ENCODE results near the gene SLC6A6.
A peak's percentile ranks its signal among the peaks of the same experiment; 100 is the strongest.

Gene SLC6A6

GRCh38 chr3:14428087-14429033 lies 26.0 kb downstream of the SLC6A6 start:
- peaks cover 89 to 98% (median 95%) of the 10 kb centered on the region in 10 experiments for H3K4me1 ChIP-seq
- H3K27me3 ChIP-seq = no peaks in the 10 kb centered on the region
- peaks cover 0 to 96% (median 93%) of the 10 kb centered on the region in 11 experiments; a peak in 19 of 22 replicates for H4K20me1 ChIP-seq
- peak overlapping the region in 8 of 11 experiments; percentile 3 to 99 (median 57); a peak in 13 of 22 replicates for H3K4me2 ChIP-seq
- H3K27ac ChIP-seq = peak overlapping the region in 4 of 11 experiments; percentile 19 to 51 (median 36); a peak in 5 of 22 replicates
- no peaks in the 10 kb centered on the region for H3K9me3 ChIP-seq (replicated peaks in 1 of 11)
- H3K36me3 ChIP-seq = peaks cover 0 to 21% (median 2%) of the 10 kb centered on the region in 11 experiments; a peak in 10 of 22 replicates
- H3K9ac ChIP-seq = peak overlapping the region in 3 of 11 experiments; percentile 7 to 36 (median 29); a peak in 3 of 22 replicates
- no peak overlapping the region for H3K4me3 ChIP-seq
- TF ChIP-seq Cebpa-rat (IDR thresholded peaks at IDR 0.05) = no peak

GRCh38 chr3:14429237-14429636 lies 26.8 kb downstream of the SLC6A6 start:
- no peak overlapping the region for H3K4me3 ChIP-seq
- no peaks in the 10 kb centered on the region for H3K9me3 ChIP-seq (replicated peaks in 1 of 11)
- no peaks in the 10 kb centered on the region for H3K27me3 ChIP-seq
- H3K36me3 ChIP-seq = peaks cover 0 to 22% (median 0%) of the 10 kb centered on the region in 11 experiments; a peak in 8 of 22 replicates
- H3K27ac ChIP-seq = peak overlapping the region in 4 of 11 experiments; percentile 19 to 51 (median 36); a peak in 5 of 22 replicates
- H3K9ac ChIP-seq = peak overlapping the region in 2 of 11 experiments; percentile 7 to 29; a peak in 1 of 22 replicates
- H4K20me1 ChIP-seq = peaks cover 0 to 96% (median 92%) of the 10 kb centered on the region in 11 experiments; a peak in 19 of 22 replicates
- H3K4me2 ChIP-seq = peak overlapping the region in 5 of 11 experiments; percentile 21 to 99 (median 76); a peak in 11 of 22 replicates
- no peak for TF ChIP-seq Cebpa-rat (IDR thresholded peaks at IDR 0.05)
- peaks cover 89 to 98% (median 95%) of the 10 kb centered on the region in 10 experiments for H3K4me1 ChIP-seq

GRCh38 chr3:14429640-14430039 lies 27.2 kb downstream of the SLC6A6 start:
- H4K20me1 ChIP-seq = peaks cover 0 to 96% (median 92%) of the 10 kb centered on the region in 11 experiments; a peak in 19 of 22 replicates
- H3K4me1 ChIP-seq = peaks cover 89 to 98% (median 95%) of the 10 kb centered on the region in 10 experiments
- peaks cover 0 to 23% (median 0%) of the 10 kb centered on the region in 11 experiments; a peak in 8 of 22 replicates for H3K36me3 ChIP-seq
- no peak for TF ChIP-seq Cebpa-rat (IDR thresholded peaks at IDR 0.05)
- no peaks in the 10 kb centered on the region for H3K9me3 ChIP-seq (replicated peaks in 1 of 11)
- H3K27me3 ChIP-seq = no peaks in the 10 kb centered on the region
- peak overlapping the region in 3 of 11 experiments; percentile 16 to 90 (median 19); a peak in 3 of 22 replicates for H3K27ac ChIP-seq
- H3K9ac ChIP-seq = no peak overlapping the region
- no peak overlapping the region for H3K4me3 ChIP-seq
- H3K4me2 ChIP-seq = peak overlapping the region in 5 of 11 experiments; percentile 21 to 99 (median 76); a peak in 10 of 22 replicates

- peak overlapping the region; percentile 74 to 99 (median 88); a peak in 20 of 22 replicates for H3K4me2 ChIP-seq
- no peak for TF ChIP-seq Cebpa-rat (IDR thresholded peaks at IDR 0.05)
- H3K9me3 ChIP-seq (replicated peaks in 1 of 11) = no peaks in the 10 kb centered on the region
- H3K4me3 ChIP-seq = no peak overlapping the region; a peak in 1 of 20 replicates
- H3K36me3 ChIP-seq = peaks cover 0 to 27% (median 0%) of the 10 kb centered on the region in 11 experiments; a peak in 8 of 22 replicates
- peaks cover 89 to 98% (median 95%) of the 10 kb centered on the region in 10 experiments for H3K4me1 ChIP-seq
- H4K20me1 ChIP-seq = peaks cover 0 to 96% (median 92%) of the 10 kb centered on the region in 11 experiments; a peak in 19 of 22 replicates
- H3K27ac ChIP-seq = peak overlapping the region in 4 of 11 experiments; percentile 75 to 90 (median 82); a peak in 7 of 22 replicates
- H3K27me3 ChIP-seq = no peaks in the 10 kb centered on the region
- peak overlapping the region in 1 of 11 experiments; percentile 75; a peak in 1 of 22 replicates for H3K9ac ChIP-seq
Observed at GRCh38 chr3:14430053-14430452, 27.6 kb downstream of the SLC6A6 start.

- peaks cover 0 to 35% (median 0%) of the 10 kb centered on the region in 11 experiments; a peak in 9 of 22 replicates for H3K36me3 ChIP-seq
- H3K9me3 ChIP-seq (replicated peaks in 1 of 11) = no peaks in the 10 kb centered on the region
- peak overlapping the region; percentile 74 to 99 (median 88) for H3K4me2 ChIP-seq
- H4K20me1 ChIP-seq = peaks cover 0 to 97% (median 93%) of the 10 kb centered on the region in 11 experiments; a peak in 19 of 22 replicates
- H3K4me3 ChIP-seq = peak overlapping the region in 7 of 10 experiments; percentile 11 to 53 (median 31); a peak in 12 of 20 replicates
- H3K27me3 ChIP-seq = no peaks in the 10 kb centered on the region
- peaks cover 86 to 98% (median 94%) of the 10 kb centered on the region in 10 experiments for H3K4me1 ChIP-seq
- no peak for TF ChIP-seq Cebpa-rat (IDR thresholded peaks at IDR 0.05)
- H3K27ac ChIP-seq = peak overlapping the region; percentile 61 to 90 (median 78)
- H3K9ac ChIP-seq = peak overlapping the region; percentile 44 to 81 (median 68)
Observed at GRCh38 chr3:14430706-14431451, 28.5 kb downstream of the SLC6A6 start.

- H3K4me2 ChIP-seq = peak overlapping the region; percentile 74 to 99 (median 88)
- H3K27ac ChIP-seq = peak overlapping the region; percentile 61 to 90 (median 78)
- H4K20me1 ChIP-seq = peaks cover 0 to 97% (median 92%) of the 10 kb centered on the region in 11 experiments; a peak in 19 of 22 replicates
- TF ChIP-seq Cebpa-rat (IDR thresholded peaks at IDR 0.05) = no peak
- peaks cover 80 to 98% (median 93%) of the 10 kb centered on the region in 10 experiments for H3K4me1 ChIP-seq
- H3K27me3 ChIP-seq = no peaks in the 10 kb centered on the region
- peak overlapping the region in 7 of 10 experiments; percentile 11 to 53 (median 31); a peak in 12 of 20 replicates for H3K4me3 ChIP-seq
- peaks cover 0 to 35% (median 0%) of the 10 kb centered on the region in 11 experiments; a peak in 9 of 22 replicates for H3K36me3 ChIP-seq
- no peaks in the 10 kb centered on the region for H3K9me3 ChIP-seq (replicated peaks in 1 of 11)
- H3K9ac ChIP-seq = peak overlapping the region; percentile 44 to 81 (median 68)
Observed at GRCh38 chr3:14431452-14431916, 29.1 kb downstream of the SLC6A6 start.

GRCh38 chr3:14431917-14432834 lies 29.8 kb downstream of the SLC6A6 start:
- Histone ChIP-seq H4K20me1 (peaks cover 0 to 97% (median 92%) of the 10 kb centered on the region in 11 experiments; a peak in 19 of 22 replicates), H3K9me3 (replicated peaks in 1 of 11) (no peaks in the 10 kb centered on the region), H3K4me1 (peaks cover 73 to 98% (median 90%) of the 10 kb centered on the region in 10 experiments), H3K4me2 (peak overlapping the region; percentile 74 to 99 (median 88)), H3K27ac (peak overlapping the region; percentile 61 to 90 (median 78)), H3K36me3 (peaks cover 0 to 28% (median 0%) of the 10 kb centered on the region in 11 experiments; a peak in 9 of 22 replicates), H3K27me3 (no peaks in the 10 kb centered on the region), H3K9ac (peak overlapping the region; percentile 52 to 81 (median 72)), H3K4me3 (peak overlapping the region in 7 of 10 experiments; percentile 11 to 53 (median 35); a peak in 11 of 20 replicates)
- no peak for TF ChIP-seq Cebpa-rat (IDR thresholded peaks at IDR 0.05)

Data from BLaER1 treated with 17β-estradiol and CSF1 and Interleukin-3, amounts not matched to agents 10 nM and 100 nM (cell line).